NCI-H2171 treated with DMSO at 0.1 percent for 48 hours (cell line): ENCODE data around the gene LIPM.
"Not testable (repeated sequence)": the region's sequence is repeated elsewhere in the genome, so short reads cannot be mapped to it uniquely, and the experiment has no call there.

ENCODE experiments used
- DNase-seq: peaks from one replicate; lab custom pipeline; 2025; lab: John Stamatoyannopoulos, UW

The LIPM gene

DNA sequence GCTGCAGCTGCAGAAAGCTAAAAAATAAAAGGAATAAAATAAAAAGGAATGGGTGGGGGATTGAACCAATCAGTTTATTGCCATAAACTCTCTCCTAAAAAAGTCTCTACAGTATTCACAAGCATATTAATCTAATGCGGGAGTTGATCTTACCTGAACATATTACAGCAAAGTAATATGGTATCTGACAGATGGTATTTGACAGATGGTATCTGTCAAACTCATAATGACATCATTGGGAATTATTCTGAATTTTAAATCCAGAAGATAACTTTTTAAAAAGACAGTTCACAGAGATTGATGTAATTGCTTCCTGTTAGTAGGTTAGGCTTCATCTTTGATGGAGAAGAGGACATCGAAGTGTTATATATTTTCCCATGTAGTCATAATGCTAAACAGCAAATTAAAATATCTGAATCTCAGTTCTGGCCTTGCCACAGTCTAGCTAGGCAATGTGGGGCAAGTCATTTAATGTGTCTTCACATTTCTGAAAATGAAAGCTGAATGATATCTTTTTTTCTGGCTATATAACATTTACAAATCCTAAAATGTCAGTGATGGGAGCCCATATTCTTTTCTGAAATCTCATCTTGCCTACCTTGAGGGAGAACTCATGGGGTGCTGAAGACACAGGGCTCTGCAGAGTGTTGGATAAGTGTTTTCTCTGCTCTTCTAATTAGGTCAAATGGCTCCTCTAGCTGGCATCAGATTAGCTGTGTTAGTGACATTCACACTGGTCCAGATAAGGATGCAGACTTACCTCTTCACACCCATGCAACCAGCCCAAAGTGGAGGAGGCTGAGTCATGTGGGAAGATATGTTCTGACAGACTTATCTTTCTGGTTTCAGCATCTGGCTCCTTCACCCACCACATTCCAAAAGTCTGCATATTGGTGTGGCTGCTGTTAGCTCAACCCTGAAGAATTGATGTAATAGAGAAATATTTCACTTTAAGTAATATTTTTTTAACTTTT lies 2.1 kb upstream of the LIPM start:
- DNase-seq, result no peak

DNA sequence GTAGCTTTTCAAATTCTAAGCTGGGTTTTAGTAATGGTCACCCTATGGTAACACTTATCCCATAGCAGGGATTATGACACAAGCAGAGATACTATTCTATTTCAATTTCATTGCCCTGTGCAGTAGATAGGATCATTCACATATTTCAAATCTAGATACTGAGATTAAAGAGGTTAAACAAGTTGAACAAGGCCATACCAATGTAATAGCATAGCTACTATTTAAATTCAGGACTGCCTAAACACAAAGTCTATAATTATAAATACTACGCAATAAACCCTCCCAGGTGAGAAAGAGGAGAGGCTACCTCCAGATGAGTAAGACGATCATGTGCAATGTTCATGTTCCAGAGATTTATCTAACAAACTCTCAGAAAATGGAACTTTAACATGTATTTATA lies 1.1 kb downstream of the LIPM start:
- DNase-seq, result no peak

DNA sequence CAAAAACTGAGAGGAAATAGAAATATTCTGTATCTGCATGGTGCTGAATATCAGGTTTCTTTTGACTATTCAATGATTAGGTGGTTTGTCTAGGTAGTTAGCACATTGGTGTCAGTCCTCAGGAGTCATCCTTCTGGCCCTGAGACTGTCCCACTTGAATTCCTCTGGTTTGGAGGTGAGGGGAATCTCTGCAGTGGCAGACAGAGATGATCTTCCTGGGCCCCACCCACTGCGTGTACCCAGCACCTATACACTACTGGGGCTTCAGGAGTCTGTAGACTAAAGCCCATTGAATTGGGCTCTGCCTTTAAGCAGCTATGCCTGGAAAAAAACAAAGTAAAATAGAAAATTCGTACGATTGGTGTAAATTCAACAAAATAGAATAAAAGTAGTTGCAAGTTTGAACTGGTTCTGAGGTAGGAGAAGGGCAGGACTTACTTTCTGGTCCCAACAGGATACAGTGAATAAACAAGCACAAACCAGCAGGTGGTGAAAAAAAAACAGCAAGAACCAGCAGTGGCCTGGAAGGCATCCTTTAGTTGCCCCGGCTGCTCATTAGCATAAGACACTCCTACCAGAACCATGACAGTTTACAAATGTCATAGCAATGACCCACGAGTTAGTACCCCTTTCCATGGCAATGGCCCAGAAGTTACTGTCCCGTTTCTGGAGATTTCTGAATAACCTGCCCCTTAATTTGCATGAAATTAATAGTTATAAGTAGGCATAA lies 1.7 kb downstream of the LIPM start:
- DNase-seq, result no peak

DNA sequence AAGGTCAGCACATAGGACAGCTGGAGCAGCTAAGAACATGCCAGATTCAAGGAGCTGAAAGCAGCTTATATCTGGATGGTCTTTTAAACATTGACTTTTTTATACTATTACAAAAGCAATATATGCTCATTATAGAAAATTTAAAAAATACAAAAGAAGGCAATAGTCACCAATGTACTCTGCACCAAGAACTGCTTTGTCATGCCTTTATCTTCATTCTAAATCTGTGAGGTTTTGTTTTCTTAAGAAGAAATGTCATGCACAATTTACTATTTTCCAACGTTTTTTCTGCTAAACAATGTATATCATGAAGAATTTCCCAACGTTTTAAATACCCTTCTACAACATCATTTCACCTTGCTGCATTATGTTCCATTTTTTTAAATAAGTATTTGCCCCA lies 2.8 kb downstream of the LIPM start:
- no peak for DNase-seq

DNA sequence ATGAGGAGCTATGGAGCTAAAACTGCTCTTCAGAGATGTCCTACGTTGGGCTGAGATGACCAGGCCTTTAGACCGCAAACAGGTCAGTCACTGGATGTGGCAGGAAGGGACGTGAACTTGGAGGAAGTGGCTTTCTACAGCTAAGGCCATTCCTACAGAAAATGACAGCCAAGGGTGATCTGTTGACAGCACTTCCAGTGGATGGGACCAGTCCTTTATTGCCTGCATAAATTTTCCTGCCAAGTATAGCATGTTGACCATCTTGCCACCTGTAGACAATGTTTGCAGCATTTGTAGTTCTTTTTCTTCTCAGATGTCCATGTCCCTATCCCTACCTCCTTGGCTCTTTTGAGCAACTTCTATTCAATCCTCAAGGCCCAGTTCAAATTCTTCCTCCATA lies 3.4 kb downstream of the LIPM start:
- DNase-seq, result no peak

DNA sequence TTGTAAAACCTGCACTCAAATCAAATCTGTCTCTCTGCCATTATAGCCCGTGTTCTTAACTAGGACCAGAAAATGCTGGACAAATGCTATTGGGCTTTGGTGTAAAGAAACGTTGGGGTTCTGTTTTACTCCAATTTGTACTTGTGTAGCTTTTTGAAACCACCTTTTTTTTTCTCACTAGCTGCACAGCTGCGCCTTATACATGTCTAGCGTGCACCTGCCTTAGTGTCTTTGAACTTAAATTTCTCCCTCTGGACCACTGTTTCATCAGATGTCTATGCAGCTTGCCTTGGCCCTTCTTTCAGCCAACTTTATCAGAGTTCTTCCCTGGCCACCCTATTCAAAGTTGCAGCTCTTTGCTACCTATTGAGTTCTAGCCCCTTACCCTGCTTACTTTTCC lies 7.1 kb downstream of the LIPM start:
- DNase-seq, result no peak

DNA sequence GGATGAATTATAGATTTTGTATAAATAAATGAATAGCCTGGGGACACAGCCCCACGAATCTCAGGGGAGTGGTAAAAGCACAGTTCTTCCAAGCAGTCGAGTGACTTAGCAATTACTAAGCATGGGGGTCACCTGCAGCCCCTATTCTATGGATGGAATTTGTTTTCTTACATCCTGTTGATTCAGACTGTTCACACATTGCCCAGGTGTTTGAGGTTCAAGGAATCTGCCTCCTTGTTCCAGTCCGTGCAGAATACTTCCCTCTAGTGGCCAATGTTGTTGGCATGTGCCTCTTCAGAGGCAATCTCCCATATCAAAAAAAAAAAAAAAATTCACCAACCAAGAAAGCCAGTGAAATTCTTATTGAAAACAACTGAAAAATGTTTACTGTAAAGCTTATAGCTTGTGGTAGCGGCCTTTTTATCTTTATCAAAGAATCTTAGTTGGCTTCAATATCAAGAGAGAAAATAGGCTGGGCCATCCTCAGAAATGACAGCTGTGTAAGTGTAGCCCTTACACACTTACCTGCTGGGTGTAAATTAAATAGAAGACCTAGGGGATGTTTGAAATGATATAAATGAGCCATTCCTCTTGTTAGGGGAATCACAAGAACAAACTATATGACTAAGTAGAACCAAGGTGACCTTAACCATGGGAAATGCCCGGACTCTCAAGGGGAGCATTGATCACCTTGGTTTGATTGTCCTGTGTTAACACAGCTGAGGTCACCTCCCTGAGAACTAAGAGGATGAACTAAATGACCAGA lies 7.8 kb downstream of the LIPM start:
- DNase-seq, result peak; percentile 24

DNA sequence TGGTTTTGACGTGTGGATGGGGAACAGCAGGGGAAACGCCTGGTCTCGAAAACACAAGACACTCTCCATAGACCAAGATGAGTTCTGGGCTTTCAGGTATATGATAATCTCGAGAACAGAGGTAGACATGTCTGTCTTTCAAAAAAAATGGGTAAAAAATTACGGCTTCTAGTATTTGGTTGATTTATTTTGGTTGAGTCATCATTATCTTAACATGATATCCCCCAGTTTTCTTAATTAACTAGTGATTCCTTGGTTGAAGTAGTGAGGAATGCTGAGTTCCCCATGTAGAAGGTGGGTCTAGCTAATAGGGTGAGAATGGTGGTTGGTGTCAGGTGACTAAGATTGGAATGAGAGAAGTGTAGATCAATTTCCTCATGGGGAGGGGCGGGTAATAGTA lies 10.7 kb downstream of the LIPM start:
- DNase-seq, result no peak

DNA sequence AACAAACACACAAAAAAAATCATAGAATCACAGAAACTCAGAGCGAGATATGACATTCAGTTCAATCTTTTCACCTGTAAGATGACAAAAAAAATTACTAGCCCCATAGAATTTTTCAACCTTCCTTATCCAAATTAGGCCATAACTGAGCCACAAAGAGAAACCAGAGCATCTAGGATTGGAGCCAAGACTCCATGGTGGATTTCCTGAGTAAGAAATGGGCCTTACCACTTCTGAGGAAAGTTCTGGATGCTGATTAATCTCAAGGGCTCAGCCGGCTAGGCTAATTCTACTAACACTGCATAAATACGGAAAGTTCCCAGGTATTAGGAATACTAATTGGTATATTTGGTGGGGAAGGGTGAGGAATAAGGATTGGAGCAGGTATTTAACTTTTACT lies 16.8 kb downstream of the LIPM start:
- DNase-seq, result no peak

DNA sequence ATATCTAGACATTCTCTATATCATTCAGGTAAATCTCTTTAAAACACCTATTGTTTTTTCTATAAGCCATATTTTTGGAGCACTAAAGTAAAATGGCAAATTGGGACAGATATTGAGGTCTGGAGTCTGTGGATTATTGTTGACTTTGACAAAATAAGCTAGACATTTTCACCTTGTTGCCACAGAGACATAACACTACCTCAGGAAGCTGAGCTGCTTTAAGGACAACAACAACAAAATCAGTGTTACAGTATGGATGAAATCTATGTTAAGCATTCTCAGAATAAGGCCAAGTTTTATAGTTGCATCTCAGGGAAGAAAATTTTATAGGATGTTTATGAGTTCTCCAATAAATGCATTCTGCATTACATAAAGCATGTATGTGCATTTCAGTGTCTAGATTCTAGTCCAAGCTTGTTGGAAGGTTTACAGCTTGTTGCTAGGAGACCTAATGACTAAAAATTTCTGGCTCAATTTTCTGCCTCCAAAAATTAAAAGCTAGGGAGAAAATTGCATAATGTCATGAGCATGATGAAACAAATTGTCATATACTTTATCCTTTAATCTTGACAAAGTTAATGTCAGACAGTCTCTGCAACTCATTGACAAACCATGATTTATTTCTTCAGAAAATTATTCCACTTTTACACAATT lies 18.3 kb downstream of the LIPM start:
- DNase-seq, result no peak

DNA sequence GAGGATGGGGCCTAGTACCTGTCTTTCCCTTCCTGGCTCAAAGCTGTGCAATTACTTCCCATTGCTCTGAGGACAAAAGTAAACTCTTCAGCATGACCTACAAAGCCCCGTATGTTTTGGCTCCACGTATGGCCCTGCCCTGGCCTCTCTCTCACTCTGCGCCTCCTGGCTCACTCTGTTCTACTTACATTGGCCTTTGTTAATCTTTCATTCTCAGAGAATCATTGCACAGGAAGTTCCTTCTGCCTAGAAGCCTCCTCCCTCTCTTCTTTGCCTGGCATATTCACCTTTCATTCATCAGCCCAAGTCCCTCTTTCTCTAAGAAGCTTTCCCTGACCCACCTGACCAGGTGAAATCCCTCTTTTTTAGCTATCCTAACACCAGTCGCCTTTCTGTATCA lies 23.9 kb downstream of the LIPM start:
- no peak for DNase-seq

DNA sequence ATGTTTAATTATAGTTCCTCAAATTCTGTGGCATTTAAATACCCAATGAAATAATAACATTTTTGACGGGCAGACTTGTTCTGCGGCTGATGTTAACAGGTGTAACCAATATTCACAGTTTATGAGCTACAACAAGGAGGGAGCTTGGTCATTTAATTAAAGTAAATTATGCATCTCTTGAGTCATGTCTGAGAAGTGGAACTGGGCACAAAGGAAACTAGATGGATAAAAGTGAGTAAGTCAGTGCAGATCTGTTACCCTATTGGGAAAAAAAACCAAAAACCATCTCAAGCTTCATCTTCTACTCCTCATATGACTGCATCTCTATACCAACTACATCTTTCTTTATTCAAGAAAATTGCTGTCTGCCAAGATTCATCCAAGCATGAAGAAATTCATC lies 25.1 kb downstream of the LIPM start:
- DNase-seq, result no peak

DNA sequence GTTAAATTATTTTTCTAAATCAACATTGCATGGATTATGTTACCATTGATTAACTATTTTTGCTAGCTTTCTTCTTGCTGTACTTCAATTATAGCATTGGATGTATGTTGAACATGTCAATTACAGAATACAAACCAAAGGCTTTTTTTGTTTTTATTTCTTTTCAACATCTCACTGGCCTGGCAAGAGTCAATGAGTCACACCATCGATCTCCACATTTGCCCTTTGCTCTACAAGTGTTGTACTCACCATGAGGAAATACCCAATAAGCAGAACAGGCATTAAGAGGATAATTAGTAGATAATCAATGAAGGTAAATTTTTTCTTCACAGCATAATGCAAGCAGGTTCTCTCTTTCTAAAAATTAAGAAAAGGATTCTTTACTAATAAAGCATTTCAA lies 25.8 kb downstream of the LIPM start:
- no peak for DNase-seq

DNA sequence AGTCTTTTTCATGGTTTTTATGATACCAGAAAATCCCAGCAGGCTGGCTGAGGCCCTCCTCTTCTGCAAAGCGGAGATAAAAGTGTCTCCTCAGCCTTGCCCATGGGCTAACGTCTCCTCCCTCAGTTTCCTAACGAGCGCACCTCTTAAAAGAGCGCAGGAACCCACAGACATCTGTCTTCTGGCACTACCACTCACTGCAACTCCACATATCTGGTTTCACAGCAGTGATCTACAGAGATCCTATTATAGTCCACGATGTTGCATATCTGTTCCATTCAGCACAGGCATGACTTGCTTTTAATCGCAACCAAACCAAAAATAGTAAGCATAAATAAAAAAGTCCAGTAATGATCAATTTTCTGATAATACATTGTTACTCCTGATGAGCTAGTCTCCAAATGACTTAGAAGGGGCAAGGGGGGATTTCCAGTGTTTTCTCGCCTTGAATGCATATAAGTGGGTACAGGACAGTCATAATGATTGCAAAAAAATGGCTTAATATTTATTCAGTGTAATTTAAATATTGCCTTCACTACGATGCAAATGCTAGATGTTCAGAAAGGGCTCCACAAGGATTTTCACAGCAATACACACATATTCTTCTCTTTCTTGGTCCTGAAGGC lies 28.2 kb downstream of the LIPM start:
- no peak for DNase-seq

DNA sequence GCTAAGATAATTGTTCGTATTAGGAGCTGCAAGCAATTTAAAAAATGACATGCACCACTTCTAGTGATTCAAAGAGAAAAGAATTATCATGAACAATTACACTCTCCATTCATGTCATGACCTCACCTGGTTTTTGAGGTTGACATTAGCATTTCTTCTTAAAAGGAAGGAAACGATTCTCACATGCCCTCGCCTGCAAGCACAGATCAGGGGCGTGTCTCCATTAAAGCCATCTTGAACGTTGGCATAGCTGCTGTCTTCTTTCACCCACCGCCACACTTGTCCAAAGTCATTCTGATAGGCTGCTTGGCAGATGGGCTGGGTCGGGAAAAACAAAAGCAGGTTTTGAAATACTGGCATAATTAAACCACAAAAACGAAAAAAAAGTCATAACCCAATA lies 29.2 kb downstream of the LIPM start:
- DNase-seq, result no peak

DNA sequence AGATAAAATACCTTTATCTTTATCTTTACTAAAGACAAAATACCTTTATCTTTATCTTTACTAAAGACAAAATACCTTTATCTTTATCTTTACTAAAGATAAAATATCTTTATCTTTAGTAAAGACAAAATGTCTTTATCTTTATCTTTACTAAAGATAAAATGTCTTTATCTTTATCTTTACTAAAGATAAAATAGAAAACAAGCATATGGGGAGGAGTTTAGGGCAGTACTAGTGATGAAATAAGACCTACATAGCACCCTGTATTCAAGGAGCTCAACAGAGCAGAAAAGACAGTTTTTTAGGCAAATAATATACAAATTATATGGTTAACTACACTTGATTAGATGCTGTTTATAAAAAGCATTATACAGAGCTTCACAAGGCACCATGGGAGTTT lies 29.8 kb downstream of the LIPM start:
- DNase-seq, result no peak

DNA sequence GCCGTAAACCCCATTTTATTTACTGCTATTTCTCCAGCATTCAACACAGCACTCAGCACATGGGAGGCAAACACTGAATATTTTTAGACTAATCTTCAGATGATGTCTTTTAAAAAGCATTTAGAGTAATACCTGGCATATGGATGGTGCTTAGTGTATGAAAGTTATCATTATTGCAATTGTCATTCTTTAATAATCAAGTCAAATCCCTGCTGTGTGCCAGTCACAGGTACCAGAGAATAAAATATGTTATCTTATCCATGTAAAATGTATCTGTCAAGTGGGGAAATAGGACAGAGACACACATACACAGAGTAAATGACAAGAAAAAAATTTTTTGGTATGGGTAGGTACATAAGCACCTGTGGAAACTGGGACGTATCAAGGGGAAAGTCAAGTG lies 30.6 kb downstream of the LIPM start:
- no peak for DNase-seq

DNA sequence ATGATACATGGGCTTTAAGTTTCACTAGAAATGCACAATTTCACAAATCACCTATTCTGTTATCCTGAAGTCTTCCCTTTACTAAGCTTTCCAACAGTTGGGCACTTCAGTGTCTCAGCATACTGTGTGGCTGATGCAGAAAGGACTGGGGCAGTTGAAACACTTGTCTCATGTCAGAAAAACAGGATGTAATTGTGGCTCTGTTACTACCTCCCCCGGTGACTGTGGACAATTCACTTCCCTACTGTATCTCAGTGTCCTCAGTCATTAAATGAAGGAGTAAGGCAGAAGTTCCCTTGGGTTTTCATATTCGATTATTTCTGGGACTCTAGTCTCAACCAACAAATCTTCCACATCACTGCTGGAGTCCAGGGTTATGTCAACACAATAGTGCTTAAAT lies 31.2 kb downstream of the LIPM start:
- DNase-seq, result no peak

DNA sequence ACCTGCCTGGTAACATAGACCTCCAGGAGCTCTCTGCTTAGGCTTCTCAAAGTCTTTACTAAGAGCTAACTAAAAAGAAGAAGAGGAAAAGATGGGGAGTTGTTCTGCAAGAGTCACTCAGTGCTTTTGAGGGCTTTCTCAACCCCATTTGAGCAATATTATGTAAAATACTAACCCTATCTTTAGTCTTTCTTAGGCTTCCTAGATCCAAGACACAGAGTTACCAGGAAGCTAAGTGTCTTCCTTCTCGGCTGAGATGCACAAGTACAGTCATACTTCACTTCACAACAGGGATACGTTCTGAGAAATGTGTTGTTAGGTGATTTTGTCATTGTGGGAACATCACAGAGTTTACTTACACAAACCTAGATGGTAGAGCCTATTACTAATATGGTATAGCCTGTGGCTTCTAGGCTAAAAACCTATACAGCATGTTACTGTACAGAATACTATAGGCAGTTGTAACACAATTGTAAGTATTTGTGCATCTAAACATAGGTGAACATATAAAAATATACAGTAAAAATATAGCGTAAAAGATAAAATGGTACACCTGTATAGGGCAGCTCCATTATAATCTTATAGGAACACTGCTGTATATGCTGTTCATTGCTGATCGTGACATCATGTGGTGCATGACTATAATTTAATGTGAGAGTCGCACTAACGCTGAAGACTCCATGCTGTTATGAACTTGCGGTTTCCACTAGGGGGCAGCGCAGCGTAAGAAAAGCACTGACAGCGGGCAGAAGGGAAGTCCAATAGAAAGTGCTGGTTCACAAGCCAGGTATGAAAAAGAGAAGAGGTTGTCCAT lies 32.8 kb downstream of the LIPM start:
- DNase-seq, result peak; percentile 32

DNA sequence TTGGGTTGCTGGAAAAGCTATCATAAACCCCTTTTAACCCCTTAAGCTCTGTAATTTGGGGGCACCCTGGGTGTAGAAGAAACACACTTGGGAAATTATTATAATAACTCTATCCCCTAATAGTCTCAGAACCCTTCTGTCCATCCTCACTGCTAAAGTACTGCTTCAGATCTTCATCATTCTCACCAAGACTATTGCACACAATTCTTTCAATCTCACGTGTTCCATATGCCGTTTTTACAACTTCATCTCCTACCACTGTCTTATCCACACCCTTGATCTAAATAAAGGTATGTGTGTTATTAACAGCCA lies 33.3 kb downstream of the LIPM start:
- DNase-seq, result no peak

DNA sequence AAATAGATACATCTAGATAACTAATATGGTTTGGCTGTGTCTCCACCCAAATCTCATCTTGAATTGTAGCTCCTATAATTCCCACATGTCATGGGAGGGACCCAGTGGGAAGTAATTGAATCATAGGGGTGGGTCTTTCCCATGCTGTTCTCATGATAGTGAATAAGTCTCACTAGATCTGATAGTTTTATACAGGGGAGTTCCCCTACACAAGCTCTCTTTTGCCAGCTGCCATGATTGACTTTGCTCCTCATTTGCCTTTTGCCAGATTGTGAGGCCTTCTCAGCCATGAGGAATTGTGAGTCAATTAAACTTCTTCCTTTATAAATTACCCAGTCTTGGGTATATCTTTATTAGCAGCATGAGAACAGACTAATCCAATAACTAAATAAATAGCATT lies 35.1 kb downstream of the LIPM start:
- not testable (repeated sequence) for DNase-seq
